Urinary bladder (tissue), 4 donors: ENCODE results near the gene TBL2. TPM values are rescaled to one million over a fixed set of nuclear protein-coding genes. Genes with fewer than 3 reads are reported as not detected.
"Not testable (repeated sequence)": the region's sequence is repeated elsewhere in the genome, so short reads cannot be mapped to it uniquely, and the experiment has no call there.

ENCODE experiments used
- DNase-seq: peaks from one replicate; pipeline ENCODE4 v3.0.0-alpha.2; 2015; ENCODE audit errors: extremely low spot score
- H3K27ac ChIP-seq: one replicate; pipeline ENCODE4 v1.5.1; 2013; ENCODE audit warnings: low read depth, mild to moderate bottlenecking, moderate library complexity
- H3K36me3 ChIP-seq: one replicate; pipeline ENCODE4 v1.6.1; 2013; ENCODE audit warnings: mild to moderate bottlenecking, moderate library complexity; ENCODE audit not compliant: insufficient read depth
- H3K4me1 ChIP-seq: one replicate; pipeline ENCODE4 v1.6.1; 2013; ENCODE audit warnings: mild to moderate bottlenecking, moderate library complexity; ENCODE audit not compliant: insufficient read depth
- H3K4me3 ChIP-seq: one replicate; pipeline ENCODE4 v1.5.1; 2013; ENCODE audit warnings: low read depth, low read length
- whole genome bisulfite sequencing: extraction: QIAGEN DNeasy Blood & Tissue Kit; methylation state at CpG from one replicate; pipeline ENCODE4 v1.1.7; 2013; 5-methylcytosine and 5-hydroxymethylcytosine counted together
- polyA plus RNA-seq: library from polyadenylated mRNA; stranded (reverse); fragments of 200-250 nt; gene quantifications from one replicate; pipeline ENCODE4 v1.2.3, GENCODE V29; 2013
- total RNA-seq: library from RNA; depleted of rRNA; stranded (reverse); fragments of >200 nt; gene quantifications from one replicate; pipeline ENCODE4 v1.2.3, GENCODE V29; 2014
- donor health status: healthy with polysubstance abuse.
- donor health status: healthy.

Gene TBL2
- total and polyA plus RNA-seq, 2 donors = 26.4 to 57.1 TPM

- not testable (repeated sequence) for H3K27ac ChIP-seq, DNase-seq
- WGBS = 71% methylated on average over 1 of the region's 1 CpG
Observed at GRCh38 chr7:73526158-73526494, 52.3 kb downstream of the TBL2 start.

GRCh38 chr7:73522105-73522872, 56.1 kb downstream of the TBL2 start, which contains the start of gene BAZ1B:
Gene BAZ1B, minus strand, starts transcription at chr7:73522293. Its CDS starts 360 bp downstream, at chr7:73521933.
- peak; percentile 89 for DNase-seq
- Histone ChIP-seq H3K36me3 (no peaks in the 10 kb centered on the region), H3K27ac (peak within 1 kb of the TSS; percentile 93), H3K4me1 (peaks cover 4% of the 10 kb centered on the region), H3K4me3 (peak within 1 kb of the TSS; percentile 92)
- under 1% methylated on average over 71 of the region's 71 CpGs for WGBS

More at GRCh38 chr7:73526158-73526494, 52.3 kb downstream of the TBL2 start:
- not testable (repeated sequence) for H3K36me3 ChIP-seq, H3K4me3 ChIP-seq, H3K4me1 ChIP-seq

- peak overlapping the region; percentile 92 for H3K4me3 ChIP-seq
- no peak for DNase-seq
- H3K4me1 ChIP-seq = peaks cover 4% of the 10 kb centered on the region
- peak overlapping the region; percentile 93 for H3K27ac ChIP-seq
- WGBS = under 1% methylated on average over 62 of the region's 62 CpGs
- no peaks in the 10 kb centered on the region for H3K36me3 ChIP-seq
Observed at GRCh38 chr7:73521636-73522104, 56.7 kb downstream of the TBL2 start.

- Histone ChIP-seq H3K36me3 (peaks cover 3% of the 10 kb centered on the region), H3K4me1 (peaks cover 4% of the 10 kb centered on the region), H3K27ac (peak overlapping the region; percentile 93), H3K4me3 (peak overlapping the region; percentile 92)
- no peak for DNase-seq
- under 1% methylated on average over 36 of the region's 36 CpGs for WGBS
Observed at GRCh38 chr7:73520673-73521635, 57.4 kb downstream of the TBL2 start.

GRCh38 chr7:73519867-73520672, 58.3 kb downstream of the TBL2 start:
- peaks cover 4% of the 10 kb centered on the region for H3K4me1 ChIP-seq
- H3K27ac ChIP-seq = no peak overlapping the region
- WGBS = 70% methylated on average over 18 of the region's 18 CpGs
- peak overlapping the region; percentile 92 for H3K4me3 ChIP-seq
- peaks cover 3% of the 10 kb centered on the region for H3K36me3 ChIP-seq
- DNase-seq = no peak

- DNase-seq = no peak
- Histone ChIP-seq H3K36me3 (peaks cover 3% of the 10 kb centered on the region), H3K27ac (no peak overlapping the region), H3K4me3 (no peak overlapping the region), H3K4me1 (peaks cover 4% of the 10 kb centered on the region)
- whole genome bisulfite sequencing = 74% methylated on average over 5 of the region's 5 CpGs
Observed at GRCh38 chr7:73518470-73518869, 59.9 kb downstream of the TBL2 start.

Other genes with a start within 250 kb of the TBL2 start
- gene FZD9, start 144.8 kb downstream of the TBL2 start, total RNA-seq = 1.3 TPM
- 0.46 TPM for gene FZD9, start 144.8 kb downstream of the TBL2 start, polyA plus RNA-seq
- 60.0 TPM for gene BAZ1B, start 56.3 kb downstream of the TBL2 start, total RNA-seq
- 37.1 TPM for gene BAZ1B, start 56.3 kb downstream of the TBL2 start, polyA plus RNA-seq
- gene BCL7B, start 20.9 kb downstream of the TBL2 start, total RNA-seq = 6.9 TPM
- 79.2 TPM for gene BCL7B, start 20.9 kb downstream of the TBL2 start, polyA plus RNA-seq
- 0.37 TPM for gene MLXIPL, start 45.9 kb upstream of the TBL2 start, total RNA-seq
- gene MLXIPL, start 45.9 kb upstream of the TBL2 start, polyA plus RNA-seq = 4.1 TPM
- 3.2 TPM for gene VPS37D, start 89.3 kb upstream of the TBL2 start, total RNA-seq
- gene VPS37D, start 89.3 kb upstream of the TBL2 start, polyA plus RNA-seq = 4.7 TPM
- gene DNAJC30, start 104.9 kb upstream of the TBL2 start, total RNA-seq = 2.6 TPM
- 11.4 TPM for gene DNAJC30, start 104.9 kb upstream of the TBL2 start, polyA plus RNA-seq
- 22.9 TPM for gene BUD23, start 105.0 kb upstream of the TBL2 start, total RNA-seq
- 69.4 TPM for gene BUD23, start 105.0 kb upstream of the TBL2 start, polyA plus RNA-seq
- gene STX1A, start 141.1 kb upstream of the TBL2 start, total RNA-seq = 9.0 TPM
- gene STX1A, start 141.1 kb upstream of the TBL2 start, polyA plus RNA-seq = 9.8 TPM
- 5.8 TPM for gene ABHD11, start 160.2 kb upstream of the TBL2 start, total RNA-seq
- gene ABHD11, start 160.2 kb upstream of the TBL2 start, polyA plus RNA-seq = 22.6 TPM
- 0.21 TPM for gene CLDN3, start 191.7 kb upstream of the TBL2 start, total RNA-seq
- gene CLDN3, start 191.7 kb upstream of the TBL2 start, polyA plus RNA-seq = 1.6 TPM